ENCODE results near the gene HARBI1. TPM values are rescaled to one million over a fixed set of nuclear protein-coding genes. Genes with fewer than 3 reads are reported as not detected.

The HARBI1 gene
- total RNA-seq, 1 donor from 2014 or later: 6.5 TPM

DNA sequence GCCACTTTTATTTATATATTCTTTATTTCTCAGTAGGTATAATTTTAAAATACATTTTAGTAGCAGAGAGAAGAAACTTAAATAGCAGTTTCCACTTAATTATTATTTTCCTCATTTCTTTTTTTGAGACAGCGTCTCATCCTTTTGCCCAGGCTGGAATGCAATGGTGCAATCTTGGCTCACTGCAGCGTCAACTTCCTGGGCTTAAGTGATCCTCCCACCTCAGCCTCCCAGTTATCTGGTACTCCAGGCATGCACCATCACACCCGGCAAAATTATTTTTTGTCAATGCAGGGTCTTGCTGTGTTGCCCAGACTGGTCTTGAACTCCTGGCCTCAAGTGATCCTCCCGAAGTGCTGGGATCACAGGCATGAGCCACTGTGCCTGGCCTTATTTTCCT lies 38.6 kb upstream of the HARBI1 start:
- TF ChIP-seq, protein P1, sequence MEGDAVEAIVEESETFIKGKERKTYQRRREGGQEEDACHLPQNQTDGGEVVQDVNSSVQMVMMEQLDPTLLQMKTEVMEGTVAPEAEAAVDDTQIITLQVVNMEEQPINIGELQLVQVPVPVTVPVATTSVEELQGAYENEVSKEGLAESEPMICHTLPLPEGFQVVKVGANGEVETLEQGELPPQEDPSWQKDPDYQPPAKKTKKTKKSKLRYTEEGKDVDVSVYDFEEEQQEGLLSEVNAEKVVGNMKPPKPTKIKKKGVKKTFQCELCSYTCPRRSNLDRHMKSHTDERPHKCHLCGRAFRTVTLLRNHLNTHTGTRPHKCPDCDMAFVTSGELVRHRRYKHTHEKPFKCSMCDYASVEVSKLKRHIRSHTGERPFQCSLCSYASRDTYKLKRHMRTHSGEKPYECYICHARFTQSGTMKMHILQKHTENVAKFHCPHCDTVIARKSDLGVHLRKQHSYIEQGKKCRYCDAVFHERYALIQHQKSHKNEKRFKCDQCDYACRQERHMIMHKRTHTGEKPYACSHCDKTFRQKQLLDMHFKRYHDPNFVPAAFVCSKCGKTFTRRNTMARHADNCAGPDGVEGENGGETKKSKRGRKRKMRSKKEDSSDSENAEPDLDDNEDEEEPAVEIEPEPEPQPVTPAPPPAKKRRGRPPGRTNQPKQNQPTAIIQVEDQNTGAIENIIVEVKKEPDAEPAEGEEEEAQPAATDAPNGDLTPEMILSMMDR (IDR thresholded peaks at IDR 0.05): no peak
- DNase-seq: no peak
- ChIA-PET CTCF (no interaction called here), POLR2A (no interaction called here)
- no peaks in the 10 kb centered on the region for H3K4me1 Mint-ChIP-seq
- H3K4me3 Mint-ChIP-seq: no peak overlapping the region
- H3K27me3 Mint-ChIP-seq: no peaks in the 10 kb centered on the region
- peaks cover 75% of the 10 kb centered on the region for H3K36me3 Mint-ChIP-seq (ENCODE audit: low read depth)
- H3K27ac Mint-ChIP-seq: no peak overlapping the region
- intact Hi-C loops (cut with micrococcal nuclease): no loop called here
- no peak for ATAC-seq (ENCODE audit: low read depth)
- no peaks in the 10 kb centered on the region for H3K9me3 Mint-ChIP-seq

GRCh38 chr11:46649180-46649738 lies 32.2 kb upstream of the HARBI1 start:
- TF ChIP-seq, protein P1 (IDR thresholded peaks at IDR 0.05): no peak
- no peak overlapping the region for H3K27ac Mint-ChIP-seq
- H3K27me3 Mint-ChIP-seq: no peaks in the 10 kb centered on the region
- H3K36me3 Mint-ChIP-seq (ENCODE audit: low read depth): peaks cover 81% of the 10 kb centered on the region
- H3K9me3 Mint-ChIP-seq: no peaks in the 10 kb centered on the region
- POLR2A ChIA-PET: no interaction called here
- intact Hi-C loops (cut with micrococcal nuclease): no loop called here
- H3K4me3 Mint-ChIP-seq: no peak overlapping the region
- H3K4me1 Mint-ChIP-seq: no peaks in the 10 kb centered on the region
- no peak for ATAC-seq (ENCODE audit: low read depth)
- CTCF ChIA-PET: no interaction called here
- no peak for DNase-seq

DNA sequence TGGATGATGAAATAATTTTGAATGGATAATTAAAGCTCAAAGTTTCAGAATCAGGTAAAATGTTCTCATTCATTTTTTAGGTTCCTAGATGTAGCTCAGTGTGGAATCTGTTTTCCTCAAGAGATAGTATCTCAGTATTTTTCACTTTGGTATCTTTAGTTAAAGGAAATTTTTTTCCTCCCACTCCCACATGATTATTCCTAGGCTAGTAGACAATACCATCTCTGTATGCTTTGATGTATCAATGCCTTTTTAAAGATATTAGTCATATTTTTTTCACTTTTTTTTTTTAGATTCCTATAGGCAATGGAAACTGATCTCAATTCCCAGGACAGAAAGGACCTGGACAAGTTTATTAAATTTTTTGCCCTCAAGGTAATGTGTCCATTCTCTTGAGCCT lies 27.0 kb upstream of the HARBI1 start:
- TF ChIP-seq, protein P1 (IDR thresholded peaks at IDR 0.05): no peak
- ChIA-PET CTCF (no interaction called here), POLR2A (no interaction called here)
- Mint-ChIP-seq H3K9me3 (no peaks in the 10 kb centered on the region), H3K27me3 (no peaks in the 10 kb centered on the region), H3K27ac (no peak overlapping the region), H3K36me3 (ENCODE audit: low read depth) (peaks cover 75% of the 10 kb centered on the region), H3K4me1 (no peaks in the 10 kb centered on the region), H3K4me3 (no peak overlapping the region)
- no peak for DNase-seq
- intact Hi-C loops (cut with micrococcal nuclease): no loop called here
- no peak for ATAC-seq (ENCODE audit: low read depth)

DNA sequence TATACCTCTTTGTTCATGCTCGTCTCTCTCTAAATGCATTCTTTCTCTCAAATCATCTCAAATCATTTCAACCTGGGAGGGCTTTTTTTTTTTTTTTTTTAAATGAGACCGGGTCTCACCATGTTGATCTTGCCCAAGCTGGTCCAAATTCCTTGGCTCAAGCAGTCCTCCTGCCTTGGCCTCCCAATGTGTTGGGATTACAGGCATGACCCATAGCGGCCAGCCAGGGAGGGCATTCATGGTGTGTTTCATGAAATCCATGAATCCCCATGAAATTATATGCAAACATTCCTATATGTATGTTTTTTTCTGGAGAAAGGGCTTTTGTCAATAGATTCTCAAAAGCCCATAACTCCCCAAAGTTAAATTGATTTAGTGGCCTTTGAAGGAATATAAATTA lies 26.5 kb upstream of the HARBI1 start:
- H3K27ac Mint-ChIP-seq: no peak overlapping the region
- no peak for DNase-seq
- H3K4me3 Mint-ChIP-seq: no peak overlapping the region
- H3K27me3 Mint-ChIP-seq: no peaks in the 10 kb centered on the region
- H3K4me1 Mint-ChIP-seq: no peaks in the 10 kb centered on the region
- no peak for ATAC-seq (ENCODE audit: low read depth)
- ChIA-PET CTCF (no interaction called here), POLR2A (no interaction called here)
- TF ChIP-seq, protein P1 (IDR thresholded peaks at IDR 0.05): no peak
- intact Hi-C loops (cut with micrococcal nuclease): no loop called here
- H3K9me3 Mint-ChIP-seq: no peaks in the 10 kb centered on the region
- peaks cover 76% of the 10 kb centered on the region for H3K36me3 Mint-ChIP-seq (ENCODE audit: low read depth)

GRCh38 chr11:46642627-46643335 lies 25.8 kb upstream of the HARBI1 start:
- H3K9me3 Mint-ChIP-seq: no peaks in the 10 kb centered on the region
- DNase-seq (no peak), ATAC-seq (ENCODE audit: low read depth) (no peak)
- TF ChIP-seq, protein P1 (IDR thresholded peaks at IDR 0.05): no peak
- intact Hi-C loops (cut with micrococcal nuclease): no loop called here
- no peaks in the 10 kb centered on the region for H3K27me3 Mint-ChIP-seq
- POLR2A ChIA-PET: no interaction called here
- H3K4me3 Mint-ChIP-seq: no peak overlapping the region
- CTCF ChIA-PET: no interaction called here
- H3K36me3 Mint-ChIP-seq (ENCODE audit: low read depth): peaks cover 74% of the 10 kb centered on the region
- no peak overlapping the region for H3K27ac Mint-ChIP-seq
- no peaks in the 10 kb centered on the region for H3K4me1 Mint-ChIP-seq
